Dedifferentiated amniotic fluid mesenchymal stem cell (primary cell): Measurements from ENCODE around the gene CSNK1G1.
"Not testable (repeated sequence)": the region's sequence is repeated elsewhere in the genome, so short reads cannot be mapped to it uniquely, and the experiment has no call there.

Source experiments
- DNase-seq: peaks from one replicate; pipeline ENCODE4 v3.0.0-alpha.2; 2016; ENCODE audit errors: extremely low spot score

CSNK1G1 gene

GRCh38 chr15:64133623-64134344 lies 222.2 kb downstream of the CSNK1G1 start:
- no peak for DNase-seq

GRCh38 chr15:64132217-64132616 lies 223.8 kb downstream of the CSNK1G1 start:
- DNase-seq = no peak

- no peak for DNase-seq
These were observed 224.4 kb downstream of the CSNK1G1 start for GRCh38 chr15:64131547-64131946.

- DNase-seq = no peak
These were observed 225.8 kb downstream of the CSNK1G1 start for GRCh38 chr15:64130159-64130558.

- DNase-seq = no peak
These were observed 228.3 kb downstream of the CSNK1G1 start for GRCh38 chr15:64127521-64128270.

GRCh38 chr15:64125978-64126377 lies 230.0 kb downstream of the CSNK1G1 start:
- no peak for DNase-seq

GRCh38 chr15:64122936-64123351 lies 233.0 kb downstream of the CSNK1G1 start:
- no peak for DNase-seq

- no peak for DNase-seq
These were observed 233.5 kb downstream of the CSNK1G1 start for GRCh38 chr15:64122444-64122843.

GRCh38 chr15:64121614-64122013 lies 234.4 kb downstream of the CSNK1G1 start:
- no peak for DNase-seq

GRCh38 chr15:64120322-64120721 lies 235.7 kb downstream of the CSNK1G1 start:
- not testable (repeated sequence) for DNase-seq

GRCh38 chr15:64117759-64118487 lies 238.1 kb downstream of the CSNK1G1 start:
- no peak for DNase-seq
